Caki2 (cell line): ENCODE results near the gene OR10H5. TPM values are rescaled to one million over a fixed set of nuclear protein-coding genes. Genes with fewer than 3 reads are reported as not detected.
"Not testable (repeated sequence)": the region's sequence is repeated elsewhere in the genome, so short reads cannot be mapped to it uniquely, and the experiment has no call there.

Experiments
- DNase-seq: peaks from one replicate; pipeline ENCODE4 v3.0.0-alpha.2; 2015; ENCODE audit warnings: low read depth
- in situ Hi-C: cut with HindIII; loops from 2 replicates; pipeline ENCODE4 v1.10.0; 2016; ENCODE audit warnings: low sequenced_read_pairs, low pct_unique_long_range_greater_than_20kb, mixed read lengths
- total RNA-seq: library from RNA; depleted of rRNA; stranded (reverse); fragments of >200 nt; shearing (Covaris generic); gene quantifications from 2 replicates; pipeline ENCODE4 v1.2.3, GENCODE V29; 2014; ENCODE audit warnings: low replicate concordance

Gene OR10H5
- total RNA-seq, 1 experiment from 2014 or later: not detected

DNA sequence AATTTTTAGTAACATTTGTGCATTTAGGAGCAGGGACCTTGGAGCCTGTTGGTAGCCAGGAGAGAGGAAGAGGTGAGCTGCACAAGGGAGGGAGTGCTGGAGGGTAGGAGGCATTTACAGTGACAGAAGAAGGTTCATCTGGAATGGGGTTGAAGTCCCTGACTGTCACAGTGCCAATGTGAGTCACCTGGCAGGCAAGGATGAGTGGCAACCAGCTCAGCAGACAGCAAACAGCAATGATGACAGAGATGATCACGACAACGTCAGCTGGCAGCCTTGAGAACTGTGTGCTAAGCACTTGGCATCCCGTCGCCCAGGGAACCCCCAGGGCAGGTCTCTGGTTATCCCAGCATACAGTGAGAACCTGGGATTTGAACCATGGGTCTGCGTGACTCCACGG, 2.6 kb downstream of the OR10H5 start:
- in situ Hi-C loops: no loop called here
- DNase-seq: no peak

DNA sequence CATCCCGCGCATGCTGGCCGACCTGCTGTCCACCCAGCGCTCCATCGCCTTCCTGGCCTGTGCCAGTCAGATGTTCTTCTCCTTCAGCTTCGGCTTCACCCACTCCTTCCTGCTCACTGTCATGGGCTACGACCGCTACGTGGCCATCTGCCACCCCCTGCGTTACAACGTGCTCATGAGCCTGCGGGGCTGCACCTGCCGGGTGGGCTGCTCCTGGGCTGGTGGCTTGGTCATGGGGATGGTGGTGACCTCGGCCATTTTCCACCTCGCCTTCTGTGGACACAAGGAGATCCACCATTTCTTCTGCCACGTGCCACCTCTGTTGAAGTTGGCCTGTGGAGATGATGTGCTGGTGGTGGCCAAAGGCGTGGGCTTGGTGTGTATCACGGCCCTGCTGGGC, 6.8 kb downstream of the OR10H5 start:
- in situ Hi-C loops, DNase-seq: not testable (repeated sequence)

DNA sequence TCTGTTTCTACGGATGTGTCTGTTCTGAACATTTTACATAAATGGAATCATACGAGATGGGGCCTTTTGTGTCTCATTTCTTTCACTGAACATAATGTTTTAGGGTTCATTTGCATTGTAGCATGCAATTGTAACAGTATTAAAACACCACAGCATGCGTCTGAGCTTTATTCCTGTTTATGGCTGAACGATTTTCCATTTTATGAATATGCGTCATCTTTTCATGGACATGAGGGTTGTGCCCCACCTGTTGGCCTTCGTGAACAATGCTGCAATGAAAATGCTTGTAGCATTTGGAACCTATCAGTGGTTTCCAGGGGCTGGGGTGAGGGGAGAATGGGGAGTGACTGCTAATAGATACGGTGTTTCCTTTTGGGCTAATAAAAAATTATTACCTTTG, 22.9 kb downstream of the OR10H5 start:
- in situ Hi-C loops: no loop called here
- no peak for DNase-seq

DNA sequence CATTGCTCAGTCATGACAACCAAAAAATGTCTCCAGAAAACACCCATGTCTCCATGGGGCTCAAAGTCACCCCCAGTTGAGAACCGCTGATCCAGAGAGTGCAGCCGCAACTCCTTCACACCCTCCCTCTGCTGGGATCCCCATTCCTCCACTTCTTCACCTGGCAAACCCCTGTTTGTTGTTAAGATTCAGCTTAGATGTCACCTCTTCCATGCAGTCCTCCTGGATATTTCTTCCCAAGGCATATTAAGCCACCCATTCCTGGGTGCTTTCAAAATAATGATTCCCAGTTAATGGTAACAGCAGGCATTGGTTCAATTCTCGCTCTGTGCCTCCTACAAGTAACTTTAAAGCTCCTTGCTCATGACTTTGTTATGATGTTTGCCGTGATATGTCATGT, 24.0 kb downstream of the OR10H5 start:
- in situ Hi-C loops: no loop called here
- no peak for DNase-seq

DNA sequence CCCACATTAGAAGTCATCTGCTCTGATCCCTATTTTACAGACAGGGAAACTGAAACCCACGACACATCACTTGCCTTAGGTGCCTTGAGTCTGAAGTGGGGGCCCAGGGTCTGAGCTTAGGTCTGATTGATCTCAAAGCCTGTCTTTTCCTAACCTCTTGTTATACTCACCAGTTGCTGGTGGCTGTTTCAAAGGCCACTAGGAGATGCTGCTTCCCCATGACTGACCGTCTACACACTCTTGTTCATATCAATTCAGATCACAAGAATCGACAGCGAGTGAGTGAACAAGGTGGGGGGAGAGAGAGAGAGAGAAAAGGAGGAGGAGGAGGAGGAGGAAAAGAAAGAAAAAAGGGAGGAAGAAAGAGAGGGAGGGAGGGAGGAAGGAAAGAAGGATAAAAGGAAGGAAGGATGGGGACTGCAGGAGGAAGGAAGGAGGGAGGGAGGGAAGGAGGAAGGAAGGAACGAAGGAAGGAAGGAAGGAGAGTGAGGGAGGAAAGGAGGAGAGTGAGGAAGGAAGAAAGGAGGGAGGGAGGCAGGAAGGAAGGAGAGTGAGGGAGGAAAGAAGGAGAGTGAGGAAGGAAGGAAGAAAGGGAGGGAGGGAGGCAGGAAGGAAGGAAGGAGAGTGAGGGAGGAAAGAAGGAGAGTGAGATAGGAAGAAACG, 24.7 kb downstream of the OR10H5 start:
- in situ Hi-C loops: no loop called here
- no peak for DNase-seq

DNA sequence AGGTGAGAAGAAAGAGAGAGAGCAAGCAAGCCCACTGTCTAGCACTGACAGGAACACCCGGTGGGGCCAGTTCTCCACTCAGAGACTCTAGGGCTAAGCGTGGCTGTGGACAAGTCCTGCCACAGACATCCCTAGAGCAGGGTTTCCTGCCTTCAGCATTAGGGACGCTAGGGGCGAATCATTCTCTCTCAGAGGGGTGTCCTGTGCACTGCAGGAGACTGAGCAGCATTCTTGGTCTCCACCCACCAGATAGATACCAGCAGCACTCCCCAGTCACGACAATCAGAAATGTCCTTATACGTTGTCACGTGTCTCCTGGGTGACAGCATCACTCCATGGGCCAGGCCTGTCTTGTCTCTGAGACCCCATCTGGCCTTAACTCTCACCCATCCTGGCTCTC, 26.5 kb downstream of the OR10H5 start:
- DNase-seq: no peak
- in situ Hi-C loops: no loop called here

DNA sequence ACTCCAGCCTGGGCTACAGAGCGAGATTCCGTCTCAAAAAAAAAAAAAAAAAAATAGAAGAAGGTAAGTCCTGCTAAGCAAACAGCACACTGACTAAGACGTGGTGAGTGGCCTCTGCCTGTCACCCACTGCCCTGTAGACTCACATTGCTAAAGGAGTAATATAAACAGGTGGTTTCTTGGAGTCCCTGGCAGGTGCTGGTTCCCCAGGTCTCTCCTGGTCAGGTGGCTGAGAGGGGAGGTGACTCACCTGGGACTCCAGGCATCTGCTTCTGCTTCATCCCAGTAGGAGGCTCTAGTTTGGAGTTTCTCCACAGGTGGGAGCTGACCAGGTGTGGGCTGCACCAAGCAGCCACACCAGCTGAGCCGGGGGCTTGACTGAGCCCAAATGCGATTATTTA, 27.8 kb downstream of the OR10H5 start, which contains the start of gene OR10H1:
TSS of gene OR10H1 (minus strand) at position 359 of the 400 bp plus-strand sequence. CDS start 7,627 bp downstream, outside the sequence.
- DNase-seq: no peak
- in situ Hi-C loops: no loop called here

DNA sequence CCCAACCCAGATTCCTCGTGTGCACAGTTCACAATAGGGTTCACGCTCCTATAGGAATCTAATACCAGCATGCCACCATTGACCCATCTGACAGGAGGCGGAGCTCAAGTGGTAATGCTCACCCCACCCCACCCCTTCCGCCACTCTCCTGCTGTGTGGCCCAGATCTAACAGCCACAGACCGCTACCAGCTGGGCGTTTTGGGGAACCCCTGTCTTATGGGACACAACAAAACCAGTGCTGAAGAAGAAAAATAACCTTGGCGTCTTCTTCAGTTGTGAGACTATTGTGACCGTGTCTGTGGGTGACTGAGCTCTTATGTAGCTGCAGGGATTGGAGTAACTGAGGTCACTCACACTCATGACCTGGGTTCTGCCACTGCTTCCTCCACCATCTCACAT, 33.2 kb downstream of the OR10H5 start:
- no peak for DNase-seq
- in situ Hi-C loops: no loop called here

DNA sequence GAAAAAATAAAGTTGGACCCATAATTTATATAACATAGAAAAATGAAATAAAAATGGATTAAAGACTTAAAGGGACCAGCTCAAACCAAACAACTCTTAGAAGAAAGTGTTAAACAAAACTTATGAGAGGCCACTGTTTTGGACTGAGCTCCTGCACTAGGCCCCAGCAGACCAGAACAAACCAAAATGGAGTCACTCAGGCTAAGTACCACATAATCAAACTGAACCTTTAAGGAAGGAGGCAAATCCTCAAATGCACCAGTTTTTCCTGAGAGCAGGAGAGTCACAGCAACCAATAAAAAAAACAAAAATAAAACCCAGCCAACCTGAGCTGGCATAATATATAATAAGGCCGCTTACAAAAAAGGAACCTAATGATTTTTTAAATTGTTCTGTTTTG, 38.3 kb downstream of the OR10H5 start:
- no peak for DNase-seq
- in situ Hi-C loops: no loop called here

DNA sequence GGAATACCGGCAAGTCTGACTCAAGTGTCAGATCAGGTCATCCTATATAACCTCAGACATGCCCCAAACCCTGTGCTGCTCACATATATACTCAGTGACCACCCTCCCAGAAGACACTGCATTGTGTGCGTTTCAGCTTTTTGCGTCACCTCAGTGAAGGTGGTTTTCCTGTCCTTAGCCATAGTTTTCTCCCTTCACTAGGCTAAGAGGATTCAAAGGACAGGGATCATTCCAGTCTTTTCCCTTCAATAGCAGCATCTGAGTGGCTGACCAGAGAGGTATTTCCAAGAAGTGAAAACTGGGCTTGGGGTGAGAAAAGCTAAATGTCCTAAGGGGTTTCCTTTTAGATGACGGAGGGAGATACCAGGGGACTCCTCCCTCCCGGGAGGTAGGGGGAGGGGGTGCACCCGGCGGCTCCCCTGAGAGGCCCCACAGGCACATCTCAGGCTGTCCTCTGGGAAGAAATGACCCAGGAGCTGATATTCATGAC, 40.7 kb downstream of the OR10H5 start:
- in situ Hi-C loops: no loop called here
- no peak for DNase-seq

DNA sequence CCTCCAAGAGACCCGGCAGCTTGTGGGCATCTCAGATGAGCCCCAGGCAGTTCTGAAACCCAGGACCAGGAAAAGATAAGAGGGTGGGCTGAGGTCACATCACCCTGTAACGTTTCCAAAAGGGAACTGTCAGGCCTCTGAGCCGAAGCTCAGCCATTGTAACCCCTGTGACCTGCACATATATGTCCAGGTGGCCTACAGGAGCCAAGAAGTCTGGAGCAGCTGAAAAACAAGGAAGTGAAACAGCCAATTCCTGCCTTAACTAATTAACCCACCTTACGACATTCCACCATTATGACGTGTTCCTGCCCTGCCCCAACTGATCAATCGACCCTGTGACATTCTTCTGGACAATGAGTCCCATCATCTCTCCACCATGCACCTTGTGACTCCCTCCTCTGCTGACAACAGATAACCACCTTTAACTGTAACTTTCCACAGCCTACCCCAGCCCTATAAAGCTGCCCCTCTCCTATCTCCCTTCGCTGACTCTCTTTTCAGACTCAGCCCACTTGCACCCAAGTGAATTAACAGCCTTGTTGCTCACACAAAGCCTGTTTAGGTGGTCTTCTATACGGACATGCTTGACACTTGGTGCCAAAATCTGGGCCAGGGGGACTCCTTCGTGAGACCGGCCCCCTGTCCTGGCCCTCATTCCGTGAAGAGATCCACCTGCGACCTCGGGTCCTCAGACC, 41.3 kb downstream of the OR10H5 start:
- DNase-seq: peak; percentile 85
- in situ Hi-C loops: not testable (repeated sequence)

DNA sequence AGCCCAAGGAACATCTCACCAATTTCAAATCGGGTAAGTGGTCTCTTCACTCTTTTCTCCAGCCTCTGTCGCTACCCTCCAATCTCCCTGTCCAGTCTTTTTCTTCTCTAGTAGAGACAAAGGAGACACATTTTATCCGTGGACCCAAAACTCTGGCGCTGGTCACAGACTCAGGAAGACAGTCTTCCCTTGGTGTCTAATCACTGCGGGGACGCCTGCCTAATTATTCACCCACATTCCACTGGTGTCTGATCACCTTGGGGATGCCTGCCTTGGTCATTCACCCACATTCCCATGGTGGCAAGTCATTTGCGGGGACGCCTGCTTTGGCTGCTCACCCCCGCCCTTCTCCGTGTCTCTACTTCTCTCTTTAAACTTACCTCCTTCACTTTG, 41.8 kb downstream of the OR10H5 start:
- in situ Hi-C loops: no loop called here
- no peak for DNase-seq

DNA sequence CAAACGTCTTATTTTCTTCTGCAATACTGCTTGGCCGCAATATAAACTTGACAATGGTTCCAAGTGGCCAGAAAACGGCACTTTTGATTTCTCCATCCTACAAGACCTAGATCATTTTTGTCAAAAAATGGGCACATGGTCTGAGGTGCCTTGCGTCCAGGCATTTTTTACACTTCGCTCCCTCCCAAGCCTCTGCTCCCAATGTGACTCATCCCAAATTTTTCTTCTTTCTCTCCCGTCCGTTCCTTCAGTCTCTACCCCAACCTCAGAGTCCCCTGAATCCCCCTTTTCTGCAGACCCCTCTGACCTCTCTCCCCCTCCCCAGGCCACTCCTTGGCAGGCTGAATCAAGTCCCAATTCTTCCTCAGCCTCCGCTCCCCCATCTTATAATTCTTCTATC, 42.3 kb downstream of the OR10H5 start:
- no peak for DNase-seq
- in situ Hi-C loops: no loop called here

DNA sequence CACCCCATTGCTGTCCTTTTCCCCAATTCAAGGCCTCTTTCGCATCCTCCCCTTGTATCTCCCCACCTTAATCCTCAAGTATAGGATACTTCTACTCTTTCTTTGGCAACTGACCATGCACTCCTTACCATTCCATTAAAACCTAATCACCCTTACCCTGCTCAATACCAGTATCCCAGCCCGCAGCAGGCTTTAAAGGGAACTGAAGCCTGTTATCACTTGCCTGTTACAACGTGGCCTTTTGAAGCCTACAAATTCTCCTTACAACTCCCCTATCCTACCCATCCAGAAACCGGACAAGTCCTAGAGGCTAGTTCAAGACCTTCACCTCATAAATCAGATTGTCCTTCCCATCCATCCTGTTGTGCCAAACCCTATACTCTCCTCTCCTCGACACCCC, 44.2 kb downstream of the OR10H5 start:
- DNase-seq: no peak
- in situ Hi-C loops: no loop called here

DNA sequence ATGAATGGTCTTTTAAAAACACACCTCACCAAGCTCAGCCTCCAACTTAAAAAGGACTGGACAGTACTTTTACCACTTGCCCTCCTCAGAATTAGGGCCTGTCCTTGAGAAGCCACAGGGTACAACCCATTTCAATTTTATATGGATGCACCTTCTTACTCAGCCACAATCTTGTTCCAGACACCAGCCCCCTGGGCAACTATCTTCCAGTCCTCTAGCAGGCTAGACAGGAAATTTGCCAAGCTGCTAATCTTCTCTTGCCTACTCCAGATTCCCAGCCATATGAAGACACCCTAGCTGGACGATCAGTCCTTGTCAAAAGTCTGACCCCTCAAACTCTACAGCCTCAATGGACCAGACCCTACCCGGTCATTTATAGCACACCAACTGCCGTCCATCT, 46.8 kb downstream of the OR10H5 start:
- DNase-seq, in situ Hi-C loops: not testable (repeated sequence)

DNA sequence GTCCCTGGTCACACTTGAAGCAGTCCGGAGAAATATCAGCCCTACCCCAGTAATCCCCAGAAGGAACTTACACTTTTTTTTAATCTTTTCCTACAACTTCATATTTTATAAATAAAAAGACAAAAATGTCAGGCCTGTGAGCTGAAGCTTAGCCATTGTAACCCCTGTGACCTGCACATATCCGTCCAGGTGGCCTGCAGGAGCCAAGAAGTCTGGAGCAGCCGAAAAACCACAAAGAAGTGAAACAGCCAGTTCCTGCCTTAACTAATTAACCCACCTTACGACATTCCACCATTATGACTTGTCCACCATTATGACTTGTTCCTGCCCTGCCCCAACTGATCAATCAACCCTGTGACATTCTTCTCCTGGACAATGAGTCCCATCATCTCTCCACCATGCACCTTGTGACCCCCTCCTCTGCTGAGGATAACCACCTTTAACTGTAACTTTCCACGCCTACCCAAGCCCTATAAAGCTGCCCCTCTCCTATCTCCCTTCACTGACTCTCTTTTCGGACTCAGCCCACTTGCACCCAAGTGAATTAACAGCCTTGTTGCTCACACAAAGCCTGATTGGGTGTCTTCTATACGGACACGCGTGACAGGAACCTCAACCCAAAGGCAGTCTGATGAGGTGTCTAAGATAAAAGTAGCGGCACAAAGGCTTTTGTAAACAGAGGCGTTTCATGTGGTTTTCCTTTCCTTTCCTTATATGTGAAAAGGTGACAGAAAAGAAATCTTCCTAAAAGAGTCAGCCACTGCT, 48.3 kb downstream of the OR10H5 start:
- DNase-seq: peak; percentile 89
- in situ Hi-C loops: not testable (repeated sequence)

DNA sequence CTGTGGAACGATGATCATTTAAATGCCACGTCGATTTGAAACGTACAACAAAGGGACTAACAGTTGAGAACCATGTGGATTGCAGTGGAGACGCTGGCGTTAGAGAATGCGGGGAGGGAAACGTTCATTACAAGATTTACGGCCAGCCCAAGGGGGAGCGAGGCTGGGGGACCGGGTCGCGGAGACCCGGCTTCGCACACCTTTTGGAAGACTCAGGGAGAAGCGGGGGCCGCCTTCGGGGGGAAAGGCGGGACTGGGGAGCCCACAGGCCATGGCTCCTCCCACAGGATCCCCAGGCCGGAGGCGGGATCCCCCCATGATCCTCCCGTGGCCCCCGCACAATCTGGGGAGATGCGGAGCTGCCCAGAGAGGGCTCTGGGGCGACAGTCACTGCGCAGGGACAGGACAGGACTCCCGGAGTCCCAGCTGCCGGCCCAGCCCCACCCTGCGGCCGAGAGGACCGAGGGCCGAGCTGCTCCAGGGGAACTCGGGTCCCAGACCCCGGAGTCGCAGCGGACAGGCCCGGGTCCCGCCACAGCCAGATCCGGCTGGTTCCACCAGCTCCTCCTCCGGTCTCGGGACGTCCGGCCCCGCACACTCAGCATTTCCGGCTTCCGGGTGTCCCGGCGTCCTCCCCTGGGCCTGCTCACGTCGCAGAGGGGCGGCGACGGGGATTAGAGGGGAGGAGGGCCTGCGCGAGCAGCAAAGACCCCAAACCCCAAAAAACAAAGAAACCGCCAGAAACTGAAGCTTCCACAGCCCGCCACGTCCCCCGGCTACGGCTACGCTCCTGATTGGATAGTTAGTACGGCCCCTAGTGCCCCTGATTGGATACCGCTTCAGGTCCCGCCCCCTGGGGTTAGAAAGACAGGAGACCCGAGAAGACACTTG, 49.1 kb downstream of the OR10H5 start:
- in situ Hi-C loops: no loop called here
- DNase-seq: peak; percentile 99

DNA sequence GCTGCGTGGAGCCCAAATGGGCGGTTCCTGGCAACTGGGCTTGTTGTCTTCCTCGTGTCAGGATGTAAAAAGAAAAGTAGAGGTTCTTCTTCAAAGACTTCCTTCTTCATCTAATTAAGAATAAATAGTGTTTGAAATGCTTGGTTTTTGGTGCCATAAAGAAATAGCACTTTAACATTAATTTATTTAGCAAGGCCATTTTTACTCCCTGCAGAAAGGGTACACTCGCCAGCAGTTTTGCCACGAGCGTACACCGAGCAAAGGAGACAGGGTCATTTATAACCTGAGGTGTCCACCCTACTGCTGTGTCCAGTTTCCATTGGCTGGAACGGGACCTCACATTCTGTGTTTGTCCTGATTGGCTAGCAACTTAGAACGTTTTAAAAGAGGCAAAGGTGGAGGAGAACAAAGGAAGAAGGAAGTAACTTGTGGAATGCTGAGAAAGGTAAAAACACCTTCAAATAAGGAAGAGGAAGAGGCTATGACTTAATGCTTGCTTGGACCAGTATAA, 49.8 kb downstream of the OR10H5 start:
- peak; percentile 95 for DNase-seq
- in situ Hi-C loops: no loop called here
